NB4 (cell line): ENCODE measurements around the gene ATXN1.

Experiments
- MYC ChIP-seq: IDR thresholded peaks from 2 replicates; pipeline ENCODE4 v1.6.1; 2011; ENCODE audit warnings: low read depth, low read length
- POLR2A ChIP-seq: IDR thresholded peaks from 2 replicates; pipeline ENCODE4 v1.6.1; 2011; ENCODE audit warnings: mild to moderate bottlenecking; ENCODE audit not compliant: insufficient read length; ENCODE audit errors: extremely low read depth
- TF ChIP-seq, protein P1 (sequence below): IDR thresholded peaks from one replicate; pipeline ENCODE4 v1.5.1; 2012; ENCODE audit warnings: low read depth, low read length

- TF ChIP-seq, protein P1, sequence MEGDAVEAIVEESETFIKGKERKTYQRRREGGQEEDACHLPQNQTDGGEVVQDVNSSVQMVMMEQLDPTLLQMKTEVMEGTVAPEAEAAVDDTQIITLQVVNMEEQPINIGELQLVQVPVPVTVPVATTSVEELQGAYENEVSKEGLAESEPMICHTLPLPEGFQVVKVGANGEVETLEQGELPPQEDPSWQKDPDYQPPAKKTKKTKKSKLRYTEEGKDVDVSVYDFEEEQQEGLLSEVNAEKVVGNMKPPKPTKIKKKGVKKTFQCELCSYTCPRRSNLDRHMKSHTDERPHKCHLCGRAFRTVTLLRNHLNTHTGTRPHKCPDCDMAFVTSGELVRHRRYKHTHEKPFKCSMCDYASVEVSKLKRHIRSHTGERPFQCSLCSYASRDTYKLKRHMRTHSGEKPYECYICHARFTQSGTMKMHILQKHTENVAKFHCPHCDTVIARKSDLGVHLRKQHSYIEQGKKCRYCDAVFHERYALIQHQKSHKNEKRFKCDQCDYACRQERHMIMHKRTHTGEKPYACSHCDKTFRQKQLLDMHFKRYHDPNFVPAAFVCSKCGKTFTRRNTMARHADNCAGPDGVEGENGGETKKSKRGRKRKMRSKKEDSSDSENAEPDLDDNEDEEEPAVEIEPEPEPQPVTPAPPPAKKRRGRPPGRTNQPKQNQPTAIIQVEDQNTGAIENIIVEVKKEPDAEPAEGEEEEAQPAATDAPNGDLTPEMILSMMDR = no peak
- no peak for TF ChIP-seq POLR2A
- no peak for TF ChIP-seq MYC
Measured at GRCh38 chr6:16591396-16592222, 169.7 kb downstream of the ATXN1 start.
